Central memory CD8-positive, alpha-beta T cell (primary cell): ENCODE data around the gene SPESP1.

Experiments
- ATAC-seq: fragments of 150-1000 bp; cut with Tn5 transposase; replicated peaks from 2 replicates; pipeline ENCODE4 v1.10.0; 2022; ENCODE audit warnings: mild to moderate bottlenecking, moderate FRiP score, moderate number of reproducible peaks; ENCODE audit not compliant: poor library complexity, severe bottlenecking; ENCODE audit errors: extremely low read depth
- DNase-seq, 2 donors: peaks; one replicate each; pipeline ENCODE4 v3.0.0; 2021; ENCODE audit warnings: low spot score in 2 of 2
- H3K27ac Mint-ChIP-seq: one replicate; pipeline ENCODE4 v1.8.0; 2022; ENCODE audit warnings: low read depth, mild to moderate bottlenecking, moderate library complexity, mixed read lengths
- H3K27me3 Mint-ChIP-seq: one replicate; pipeline ENCODE4 v1.8.0; 2022; ENCODE audit warnings: mixed read lengths
- H3K36me3 Mint-ChIP-seq: one replicate; pipeline ENCODE4 v1.8.0; 2022; ENCODE audit warnings: mild to moderate bottlenecking, moderate library complexity, mixed read lengths; ENCODE audit not compliant: insufficient read depth
- H3K4me1 Mint-ChIP-seq: one replicate; pipeline ENCODE4 v1.8.0; 2022; ENCODE audit warnings: mixed read lengths
- H3K4me3 Mint-ChIP-seq: one replicate; pipeline ENCODE4 v1.8.0; 2022; ENCODE audit warnings: mild to moderate bottlenecking, moderate library complexity, mixed read lengths
- H3K9me3 Mint-ChIP-seq: one replicate; pipeline ENCODE4 v1.8.0; 2022; ENCODE audit warnings: mixed read lengths

Gene SPESP1

DNA sequence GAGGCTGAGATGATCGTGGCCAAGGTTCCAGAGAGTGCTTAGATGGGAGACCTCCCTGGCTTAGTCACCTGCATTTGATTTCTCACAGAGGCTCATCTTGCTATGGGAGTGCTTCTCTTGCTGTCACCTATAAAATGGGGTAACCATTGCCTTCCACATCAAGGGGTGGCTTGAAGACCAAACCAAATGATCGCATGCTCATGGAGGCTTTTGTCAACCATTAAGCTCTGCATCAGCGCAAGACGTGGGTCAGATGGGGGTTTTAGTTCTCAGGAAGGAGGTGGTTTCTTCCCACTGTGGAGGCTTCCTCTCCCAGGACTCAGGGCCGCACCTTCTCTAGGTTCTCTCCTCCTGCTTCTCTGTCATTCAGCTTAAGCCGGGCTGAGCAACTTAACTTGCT is 56.8 kb downstream of the SPESP1 start:
- no peak for ATAC-seq
- Mint-ChIP-seq H3K27me3 (peaks cover 51% of the 10 kb centered on the region), H3K9me3 (no peaks in the 10 kb centered on the region), H3K27ac (no peak overlapping the region), H3K4me1 (no peaks in the 10 kb centered on the region), H3K36me3 (no peaks in the 10 kb centered on the region), H3K4me3 (no peak overlapping the region)
- no peak for DNase-seq

DNA sequence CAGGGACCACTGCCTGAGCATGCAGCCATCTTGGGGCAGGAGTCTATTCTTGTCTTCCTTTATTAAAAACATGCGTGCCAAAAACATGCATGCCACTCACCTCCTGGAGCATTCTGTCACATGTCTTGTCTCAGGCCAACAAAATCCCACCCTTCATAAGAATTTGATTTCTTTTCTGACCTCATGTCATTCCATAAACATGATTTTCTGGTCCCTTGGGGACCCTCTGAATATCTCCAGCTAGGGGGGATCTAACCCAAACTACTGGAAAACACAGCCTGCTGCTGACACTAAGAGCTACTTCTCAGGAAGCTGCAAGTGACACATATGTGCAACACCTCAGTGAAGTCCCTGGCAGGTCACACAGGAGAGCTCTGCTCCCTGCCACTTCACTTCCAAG is 57.4 kb downstream of the SPESP1 start:
- ATAC-seq, result no peak
- Mint-ChIP-seq H3K4me3 (no peak overlapping the region), H3K27me3 (peaks cover 51% of the 10 kb centered on the region), H3K36me3 (no peaks in the 10 kb centered on the region), H3K4me1 (no peaks in the 10 kb centered on the region), H3K27ac (no peak overlapping the region), H3K9me3 (no peaks in the 10 kb centered on the region)
- DNase-seq, result no peak

DNA sequence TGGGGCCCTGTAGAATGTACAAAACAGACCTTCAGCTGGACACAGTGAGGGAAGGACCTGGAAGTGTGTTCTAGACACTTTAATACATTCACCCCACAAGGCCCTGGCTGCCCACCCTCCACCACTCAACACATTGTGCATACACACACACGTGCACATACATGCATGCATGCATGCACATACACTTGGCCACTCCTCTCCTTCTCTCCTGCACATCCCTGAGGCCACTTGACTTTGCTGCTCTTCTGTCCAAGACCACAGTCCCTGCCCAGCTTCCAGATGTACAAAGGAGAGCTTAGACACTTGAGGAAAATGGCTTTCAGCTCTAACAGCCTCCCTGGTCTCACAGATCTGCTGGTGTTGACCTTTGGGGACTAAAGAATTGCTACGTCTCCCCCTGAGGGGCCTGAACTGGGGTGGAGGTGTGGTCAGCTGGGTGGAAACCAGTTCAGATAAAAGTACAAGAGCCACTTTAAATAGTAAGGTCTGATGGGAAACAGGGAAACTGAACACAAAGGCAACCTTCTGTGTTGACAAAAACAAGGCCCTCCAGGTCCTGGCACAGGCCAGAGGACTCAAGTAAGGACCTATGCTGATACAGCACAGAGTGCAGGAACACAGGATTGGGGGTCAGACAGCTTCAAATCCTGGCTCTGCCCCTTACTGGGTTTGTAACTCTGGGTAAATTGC is 59.4 kb downstream of the SPESP1 start:
- Mint-ChIP-seq H3K4me1 (no peaks in the 10 kb centered on the region), H3K36me3 (no peaks in the 10 kb centered on the region), H3K27me3 (peaks cover 39% of the 10 kb centered on the region), H3K4me3 (no peak overlapping the region), H3K27ac (no peak overlapping the region), H3K9me3 (no peaks in the 10 kb centered on the region)
- DNase-seq (no peak), ATAC-seq (no peak)

DNA sequence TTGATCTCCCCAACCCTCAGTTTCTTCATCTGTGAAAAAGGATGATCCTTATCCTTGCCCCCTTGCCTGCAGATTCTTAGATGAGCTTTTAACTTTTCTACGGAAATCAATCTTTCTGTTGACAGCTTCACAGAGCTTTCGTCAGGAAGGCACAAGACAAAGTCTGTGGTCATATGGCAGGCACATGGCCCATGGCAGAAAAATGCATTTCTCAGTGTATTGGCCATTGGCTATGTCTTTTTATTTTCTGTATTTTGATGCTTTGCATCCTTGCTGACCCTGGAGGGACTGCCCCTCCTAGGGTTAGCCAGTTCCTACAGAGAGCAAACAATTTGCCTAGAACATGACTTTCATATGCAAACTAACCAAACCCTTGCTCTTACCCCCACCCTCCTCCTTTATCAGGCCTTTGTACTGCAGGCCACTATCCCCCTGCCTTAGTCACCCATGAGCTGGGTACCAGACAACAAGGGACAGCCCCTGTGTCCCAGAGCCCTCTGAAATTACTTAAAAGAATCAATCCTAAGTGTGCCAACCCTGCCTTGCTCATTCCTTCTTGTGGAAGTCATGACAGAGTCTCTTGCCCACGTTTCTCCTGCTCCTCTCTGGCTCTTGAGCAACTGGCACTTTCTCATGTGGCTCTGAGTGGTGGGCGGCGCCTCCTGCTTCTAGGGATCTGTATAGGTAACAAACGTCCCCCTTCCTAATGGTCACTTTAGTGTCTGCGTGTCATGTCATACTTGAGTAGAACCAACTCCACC is 60.1 kb downstream of the SPESP1 start:
- no peaks in the 10 kb centered on the region for H3K4me1 Mint-ChIP-seq
- H3K9me3 Mint-ChIP-seq, result no peaks in the 10 kb centered on the region
- H3K27ac Mint-ChIP-seq, result no peak overlapping the region
- H3K27me3 Mint-ChIP-seq, result peaks cover 39% of the 10 kb centered on the region
- DNase-seq (no peak), ATAC-seq (no peak)
- no peak overlapping the region for H3K4me3 Mint-ChIP-seq
- H3K36me3 Mint-ChIP-seq, result no peaks in the 10 kb centered on the region

DNA sequence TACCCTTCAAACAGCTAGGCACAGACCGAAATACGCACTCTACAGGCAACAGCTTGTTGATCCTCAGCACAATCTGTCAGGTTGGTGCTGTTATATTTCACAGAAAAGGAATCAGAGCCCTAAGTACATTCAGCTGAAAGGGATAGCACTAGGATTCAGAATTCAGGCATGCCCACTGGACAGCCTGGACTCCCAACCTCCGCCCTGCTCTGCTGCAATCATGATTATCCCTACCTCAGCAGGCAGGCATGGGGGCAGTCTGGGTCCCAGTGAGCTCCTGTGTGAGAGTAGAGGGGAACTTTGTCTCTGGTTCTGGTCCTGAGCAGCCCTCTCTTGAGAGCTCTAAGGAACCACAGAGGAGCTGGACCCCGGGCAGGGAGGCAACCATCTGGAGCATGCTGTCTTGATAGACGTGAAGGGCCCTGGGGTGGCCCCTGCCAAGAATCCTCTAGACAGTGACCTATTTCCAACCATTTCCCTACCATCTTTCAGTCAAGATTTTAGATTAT is 60.7 kb downstream of the SPESP1 start:
- no peaks in the 10 kb centered on the region for H3K4me1 Mint-ChIP-seq
- ATAC-seq (no peak), DNase-seq (no peak)
- H3K4me3 Mint-ChIP-seq, result no peak overlapping the region
- no peaks in the 10 kb centered on the region for H3K36me3 Mint-ChIP-seq
- H3K27me3 Mint-ChIP-seq, result peaks cover 39% of the 10 kb centered on the region
- H3K27ac Mint-ChIP-seq, result no peak overlapping the region
- H3K9me3 Mint-ChIP-seq, result no peaks in the 10 kb centered on the region

DNA sequence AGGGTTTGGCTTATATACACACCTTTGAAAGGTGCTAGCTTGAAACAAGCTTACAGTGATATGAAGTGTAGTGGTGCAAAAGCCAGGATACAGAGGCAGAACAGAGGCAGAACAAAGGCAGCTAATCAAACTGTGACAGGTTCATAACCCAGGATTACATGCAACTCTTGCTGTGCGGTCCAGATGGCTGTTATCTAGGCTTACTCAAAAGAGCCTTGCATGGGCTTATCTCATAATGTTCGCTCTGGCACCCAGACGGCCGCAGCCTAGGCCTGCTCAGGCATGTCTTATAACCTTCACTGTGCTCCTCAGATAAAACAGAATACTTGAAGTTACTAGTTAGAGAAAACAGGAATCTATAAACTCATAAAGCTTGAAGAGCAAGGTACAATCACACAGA is 61.4 kb downstream of the SPESP1 start:
- peaks cover 2% of the 10 kb centered on the region for H3K36me3 Mint-ChIP-seq
- ATAC-seq (no peak), DNase-seq (no peak)
- H3K27me3 Mint-ChIP-seq, result peaks cover 35% of the 10 kb centered on the region
- H3K4me3 Mint-ChIP-seq, result no peak overlapping the region
- no peaks in the 10 kb centered on the region for H3K4me1 Mint-ChIP-seq
- no peak overlapping the region for H3K27ac Mint-ChIP-seq
- H3K9me3 Mint-ChIP-seq, result no peaks in the 10 kb centered on the region

DNA sequence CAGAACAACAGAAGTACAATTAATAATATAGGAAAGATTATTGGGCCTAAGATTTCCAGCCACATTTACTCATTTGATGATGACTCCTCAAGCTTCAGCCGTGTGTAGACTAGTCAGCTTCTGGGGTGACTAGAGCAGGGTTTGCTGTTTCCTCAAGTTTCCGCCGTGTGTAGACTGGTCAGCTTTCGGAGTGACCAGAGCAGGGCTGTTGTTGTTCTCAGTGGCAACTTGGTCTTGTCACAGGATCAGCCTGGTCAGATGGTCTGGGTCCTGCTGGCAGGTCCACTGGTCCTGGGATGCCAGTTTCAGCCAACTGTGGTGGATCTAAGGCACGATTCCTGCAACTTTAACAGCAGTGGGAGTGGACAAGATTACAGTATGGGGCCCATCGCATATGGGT is 62.4 kb downstream of the SPESP1 start:
- no peak for ATAC-seq
- Mint-ChIP-seq H3K4me3 (no peak overlapping the region), H3K4me1 (no peaks in the 10 kb centered on the region), H3K27ac (no peak overlapping the region), H3K9me3 (no peaks in the 10 kb centered on the region), H3K27me3 (peaks cover 34% of the 10 kb centered on the region), H3K36me3 (peaks cover 2% of the 10 kb centered on the region)
- no peak for DNase-seq

DNA sequence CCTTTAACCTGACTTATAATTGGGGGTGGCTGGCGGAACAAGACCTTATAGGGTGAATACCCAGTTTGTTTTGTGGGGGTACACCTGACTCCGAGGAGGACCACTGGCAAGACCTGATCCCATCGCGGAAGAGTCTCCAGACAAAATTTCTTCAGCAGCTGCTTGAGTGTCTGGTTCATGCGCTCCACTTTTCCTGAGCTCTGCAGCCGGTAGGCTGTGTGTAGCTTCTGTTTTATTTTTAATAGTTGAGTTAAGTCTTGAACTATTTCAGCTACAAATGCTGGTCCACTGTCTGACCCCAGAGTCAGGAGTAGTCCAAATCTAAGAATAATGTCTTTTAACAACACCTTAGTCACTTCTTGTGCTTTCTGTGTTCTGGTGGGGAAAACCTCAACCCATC is 63.0 kb downstream of the SPESP1 start:
- Mint-ChIP-seq H3K27ac (no peak overlapping the region), H3K27me3 (peaks cover 34% of the 10 kb centered on the region), H3K36me3 (peaks cover 2% of the 10 kb centered on the region), H3K9me3 (no peaks in the 10 kb centered on the region), H3K4me1 (no peaks in the 10 kb centered on the region), H3K4me3 (no peak overlapping the region)
- DNase-seq, result no peak
- no peak for ATAC-seq

DNA sequence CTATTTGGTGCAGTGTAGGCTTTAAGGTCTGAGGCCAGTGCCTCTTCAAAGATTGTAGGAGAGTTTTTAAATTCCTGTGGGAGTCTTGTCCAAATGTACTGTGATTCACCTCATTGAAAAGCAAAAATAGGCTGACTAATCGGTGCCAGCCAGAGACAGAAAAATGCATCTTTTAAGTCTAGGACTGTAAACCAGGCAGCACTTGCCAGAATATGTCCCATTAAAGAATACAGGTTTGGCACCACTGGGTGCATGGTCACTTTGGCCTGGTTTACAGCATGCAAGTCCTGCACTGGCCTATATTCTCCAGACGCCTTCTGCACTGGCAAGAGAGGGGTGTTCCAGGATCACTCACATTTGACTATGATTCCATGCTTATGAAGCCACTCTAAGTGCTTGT is 63.8 kb downstream of the SPESP1 start:
- H3K4me3 Mint-ChIP-seq, result no peak overlapping the region
- no peak overlapping the region for H3K27ac Mint-ChIP-seq
- no peak for ATAC-seq
- no peaks in the 10 kb centered on the region for H3K9me3 Mint-ChIP-seq
- H3K36me3 Mint-ChIP-seq, result peaks cover 2% of the 10 kb centered on the region
- peaks cover 34% of the 10 kb centered on the region for H3K27me3 Mint-ChIP-seq
- no peaks in the 10 kb centered on the region for H3K4me1 Mint-ChIP-seq
- no peak for DNase-seq

DNA sequence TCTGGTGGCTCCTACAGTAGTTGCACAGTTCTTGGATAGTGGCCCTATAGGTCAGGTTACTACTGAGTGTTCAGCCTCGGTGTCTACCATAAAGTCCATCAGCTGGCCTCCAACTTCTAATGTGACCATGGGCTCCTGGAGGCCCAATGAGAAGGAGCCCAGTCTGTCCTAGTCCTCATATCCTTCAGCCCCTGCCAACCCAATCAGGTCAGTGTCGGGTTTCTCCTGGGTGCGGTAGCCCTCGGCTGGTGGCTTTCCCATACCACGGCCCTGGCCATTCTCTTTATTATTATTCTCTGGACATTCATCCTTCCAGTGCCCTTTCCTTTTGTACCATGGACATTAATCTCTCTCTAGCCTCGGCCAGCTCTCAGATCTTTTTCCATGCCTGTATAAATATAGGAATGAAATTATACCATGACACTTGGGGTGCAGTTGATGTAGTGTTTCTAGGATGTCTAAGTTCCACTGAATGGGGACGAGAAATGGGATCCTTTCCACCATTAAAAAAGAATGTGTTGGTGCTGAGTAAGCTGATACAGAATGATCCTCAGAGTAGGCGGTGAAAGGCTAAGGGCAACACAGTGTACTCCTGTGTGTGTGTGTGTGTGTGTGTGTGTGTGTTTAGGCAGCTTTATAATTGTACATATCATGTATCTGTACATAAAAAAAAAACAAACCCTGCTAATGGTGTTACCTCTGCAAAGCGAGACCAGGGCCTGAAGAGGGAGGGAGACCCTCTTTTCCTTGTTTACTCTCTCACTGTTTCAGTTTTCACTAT is 64.8 kb downstream of the SPESP1 start:
- no peak overlapping the region for H3K27ac Mint-ChIP-seq
- H3K9me3 Mint-ChIP-seq, result no peaks in the 10 kb centered on the region
- ATAC-seq, result no peak

More for the DNA sequence above, 64.8 kb downstream of the SPESP1 start:
- H3K27me3 Mint-ChIP-seq, result peaks cover 39% of the 10 kb centered on the region
- H3K4me1 Mint-ChIP-seq, result no peaks in the 10 kb centered on the region
- H3K36me3 Mint-ChIP-seq, result peaks cover 2% of the 10 kb centered on the region
- DNase-seq, result no peak
- H3K4me3 Mint-ChIP-seq, result no peak overlapping the region
